ENCODE data around the gene CDRT15L2.
"Not testable (repeated sequence)": the region's sequence is repeated elsewhere in the genome, so short reads cannot be mapped to it uniquely, and the experiment has no call there.

DNA sequence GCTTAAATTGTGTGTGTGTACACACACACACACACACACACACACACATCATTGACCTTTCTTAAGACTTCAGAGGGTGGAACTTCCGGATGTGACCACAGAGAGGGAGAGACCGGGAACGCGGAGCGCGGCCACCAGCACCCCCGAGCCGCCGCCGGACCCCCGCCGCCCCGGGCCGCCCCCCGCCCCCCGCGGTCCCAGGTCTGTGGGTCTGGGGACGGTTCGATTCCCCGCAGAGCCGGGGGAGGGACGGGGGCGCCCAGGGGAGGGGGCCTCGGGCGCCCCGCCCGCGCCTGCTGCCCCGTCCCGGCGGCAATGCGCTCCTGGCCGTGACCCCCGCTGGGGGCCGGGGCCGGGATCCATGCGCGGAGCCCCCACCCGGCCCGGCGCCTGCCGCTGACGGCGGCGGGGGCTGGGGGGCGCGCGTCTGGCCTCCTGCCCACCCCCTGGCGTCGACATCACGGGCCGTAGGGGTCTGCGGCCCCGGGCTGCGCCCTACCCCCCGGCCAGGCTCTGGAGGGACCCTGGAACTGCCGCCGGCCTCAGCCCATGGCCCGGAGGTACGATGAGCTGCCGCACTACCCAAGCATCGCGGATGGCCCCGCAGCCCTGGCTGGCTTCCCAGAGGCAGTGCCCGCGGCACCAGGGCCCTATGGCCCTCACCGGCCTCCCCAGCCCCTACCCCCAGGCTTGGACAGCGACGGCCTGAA lies 9.4 kb downstream of the CDRT15L2 start:
- TF ChIP-seq, protein P1, sequence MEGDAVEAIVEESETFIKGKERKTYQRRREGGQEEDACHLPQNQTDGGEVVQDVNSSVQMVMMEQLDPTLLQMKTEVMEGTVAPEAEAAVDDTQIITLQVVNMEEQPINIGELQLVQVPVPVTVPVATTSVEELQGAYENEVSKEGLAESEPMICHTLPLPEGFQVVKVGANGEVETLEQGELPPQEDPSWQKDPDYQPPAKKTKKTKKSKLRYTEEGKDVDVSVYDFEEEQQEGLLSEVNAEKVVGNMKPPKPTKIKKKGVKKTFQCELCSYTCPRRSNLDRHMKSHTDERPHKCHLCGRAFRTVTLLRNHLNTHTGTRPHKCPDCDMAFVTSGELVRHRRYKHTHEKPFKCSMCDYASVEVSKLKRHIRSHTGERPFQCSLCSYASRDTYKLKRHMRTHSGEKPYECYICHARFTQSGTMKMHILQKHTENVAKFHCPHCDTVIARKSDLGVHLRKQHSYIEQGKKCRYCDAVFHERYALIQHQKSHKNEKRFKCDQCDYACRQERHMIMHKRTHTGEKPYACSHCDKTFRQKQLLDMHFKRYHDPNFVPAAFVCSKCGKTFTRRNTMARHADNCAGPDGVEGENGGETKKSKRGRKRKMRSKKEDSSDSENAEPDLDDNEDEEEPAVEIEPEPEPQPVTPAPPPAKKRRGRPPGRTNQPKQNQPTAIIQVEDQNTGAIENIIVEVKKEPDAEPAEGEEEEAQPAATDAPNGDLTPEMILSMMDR (IDR thresholded peaks at IDR 0.05), result not testable (repeated sequence)
- TF ChIP-seq EZH2 (IDR thresholded peaks at IDR 0.05; ENCODE audit: borderline replicate concordance, insufficient read depth, low read depth, low read length, poor library complexity, severe bottlenecking), result not testable (repeated sequence)

Measured in B cell (primary cell).